NCI-H2196 treated with DMSO at 0.1 percent for 48 hours (cell line): ENCODE results near the gene DOCK10.
"Not testable (repeated sequence)": the region's sequence is repeated elsewhere in the genome, so short reads cannot be mapped to it uniquely, and the experiment has no call there.

ENCODE experiments used
- DNase-seq: peaks from one replicate; lab custom pipeline; 2025; ENCODE audit not compliant: unreplicated experiment; lab: John Stamatoyannopoulos, UW

The DOCK10 gene

DNA sequence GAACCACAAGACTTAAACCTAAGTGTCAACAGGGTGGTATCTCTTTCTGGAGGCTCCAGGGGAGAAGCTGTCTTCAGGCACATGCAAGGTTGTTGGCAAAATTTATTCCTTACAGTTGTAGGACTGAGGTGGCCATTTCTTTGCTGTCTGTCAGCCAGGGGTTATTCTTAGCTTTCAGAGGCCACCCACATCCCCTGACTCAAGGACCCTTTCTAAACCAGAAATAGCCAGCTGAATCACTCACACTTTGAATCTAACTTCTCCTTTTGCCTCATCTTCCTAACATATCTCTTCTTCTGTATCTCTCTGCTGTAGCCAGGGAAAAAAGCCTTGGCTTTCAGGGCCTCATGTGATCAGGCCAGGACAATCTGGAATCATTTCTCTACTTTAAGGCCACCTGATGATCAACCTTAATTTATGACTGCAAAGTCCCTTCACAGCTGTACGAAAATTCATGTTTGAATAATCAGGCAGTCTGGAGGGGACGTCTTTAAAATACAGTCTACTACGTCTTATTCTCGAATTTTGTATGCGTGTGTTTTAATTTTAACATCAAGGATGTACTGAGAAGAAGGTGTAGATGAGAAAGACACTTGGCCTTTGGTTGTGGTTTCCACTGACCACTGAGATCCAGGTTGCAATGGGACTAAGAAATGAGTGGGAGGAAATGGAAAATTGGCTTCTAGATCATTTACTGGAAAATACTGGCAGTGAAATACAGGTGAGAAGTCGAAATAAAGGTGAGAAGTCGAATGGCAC, 90.4 kb downstream of the DOCK10 start:
- no peak for DNase-seq

DNA sequence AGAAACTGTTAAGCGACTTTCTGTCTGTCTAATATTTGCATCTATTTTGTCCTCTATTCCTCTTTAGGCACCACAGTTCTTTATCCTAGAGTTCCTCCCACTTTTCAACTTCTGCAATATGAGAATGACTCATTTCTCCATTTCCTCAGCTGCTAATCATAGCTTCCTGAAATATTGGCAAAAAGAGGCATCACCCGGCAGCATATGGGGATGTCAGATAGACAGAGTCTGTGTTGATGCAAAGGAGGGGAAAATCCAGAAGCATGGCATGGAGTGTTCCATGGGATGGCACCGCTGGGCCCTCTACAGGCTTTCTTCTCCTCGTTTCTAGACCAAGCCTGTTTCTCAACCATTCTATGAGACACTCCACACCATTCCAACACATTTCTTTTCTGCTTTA, 93.4 kb downstream of the DOCK10 start:
- no peak for DNase-seq

DNA sequence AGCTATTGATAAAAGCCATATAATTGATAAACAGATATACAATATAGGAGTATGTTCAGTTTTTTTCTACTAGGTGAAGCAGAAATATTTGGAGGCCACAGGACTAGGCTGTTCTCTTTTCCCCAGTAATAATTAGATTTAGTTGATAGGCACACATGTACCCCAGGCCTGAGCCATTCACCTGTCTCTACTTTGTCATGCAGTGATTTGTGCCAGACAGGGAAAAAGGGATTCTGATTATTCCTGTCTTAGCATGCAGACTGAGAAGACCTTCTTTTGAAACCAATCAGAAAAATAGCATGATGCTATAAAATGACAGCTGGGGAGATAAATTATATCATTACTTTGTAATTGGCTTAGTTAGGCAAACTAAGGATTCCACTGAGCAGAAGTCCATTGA, 94.3 kb downstream of the DOCK10 start:
- no peak for DNase-seq

DNA sequence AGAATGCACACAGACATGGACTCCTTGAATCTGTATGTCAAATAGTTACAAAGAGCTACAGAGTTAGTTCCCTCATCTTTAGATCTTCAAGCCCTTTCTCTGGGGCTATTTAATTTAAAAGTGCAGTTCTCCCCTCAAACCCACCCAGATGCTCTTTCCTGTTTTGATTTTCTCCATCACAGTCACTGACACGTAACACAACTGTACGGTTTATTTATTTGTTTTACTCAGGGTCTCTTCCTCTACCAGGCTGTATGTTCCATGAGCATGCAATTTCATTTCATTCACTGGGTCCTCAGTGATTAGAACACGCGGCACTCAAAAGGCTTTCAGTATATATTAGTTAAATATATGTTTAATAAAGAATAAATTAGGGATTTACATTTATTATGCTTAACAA, 94.7 kb downstream of the DOCK10 start:
- no peak for DNase-seq

GRCh38 chr2:224946895-224947294, 95.4 kb downstream of the DOCK10 start:
- no peak for DNase-seq

GRCh38 chr2:224944707-224945547, 97.3 kb downstream of the DOCK10 start:
- no peak for DNase-seq

DNA sequence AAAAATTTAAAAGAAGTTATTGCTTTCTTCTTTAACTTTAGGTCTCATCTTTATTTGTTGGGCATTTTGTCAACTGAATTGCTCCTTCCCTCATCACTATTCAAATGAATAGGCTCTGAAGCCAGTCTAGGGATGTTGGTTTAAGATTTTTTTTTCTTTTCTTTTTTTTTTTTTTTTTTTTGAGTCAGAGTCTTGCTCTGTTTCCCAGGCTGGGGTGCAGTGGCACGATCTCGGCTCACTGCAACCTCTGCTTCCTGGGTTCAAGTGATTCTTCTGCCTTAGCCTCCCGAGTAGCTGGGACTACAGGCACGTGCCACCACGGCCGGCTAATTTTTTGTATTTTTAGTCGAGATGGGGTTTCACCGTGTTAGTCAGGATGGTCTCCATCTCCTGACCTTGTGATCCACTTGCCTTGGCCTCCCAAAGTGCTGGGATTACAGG, 98.6 kb downstream of the DOCK10 start:
- not testable (repeated sequence) for DNase-seq

DNA sequence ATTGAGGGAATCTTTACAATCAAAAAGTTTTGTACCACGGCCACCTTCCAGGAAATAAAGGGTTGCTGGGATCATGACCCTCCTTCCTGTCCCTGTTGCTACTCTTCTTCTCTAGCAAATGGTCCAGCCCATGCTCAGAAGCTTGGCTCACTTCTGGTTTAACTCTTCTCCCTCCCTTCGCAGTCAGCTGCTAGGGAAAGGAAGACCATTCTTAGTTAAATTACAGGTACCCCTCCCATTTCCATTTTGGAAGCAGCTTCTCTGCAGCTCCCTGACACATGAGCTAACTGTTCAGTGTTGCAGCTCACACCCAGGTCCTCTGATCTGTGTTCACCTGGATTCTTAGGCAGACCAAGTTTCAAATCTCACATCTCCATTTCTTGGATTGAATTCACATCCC, 100.3 kb downstream of the DOCK10 start:
- DNase-seq: no peak

DNA sequence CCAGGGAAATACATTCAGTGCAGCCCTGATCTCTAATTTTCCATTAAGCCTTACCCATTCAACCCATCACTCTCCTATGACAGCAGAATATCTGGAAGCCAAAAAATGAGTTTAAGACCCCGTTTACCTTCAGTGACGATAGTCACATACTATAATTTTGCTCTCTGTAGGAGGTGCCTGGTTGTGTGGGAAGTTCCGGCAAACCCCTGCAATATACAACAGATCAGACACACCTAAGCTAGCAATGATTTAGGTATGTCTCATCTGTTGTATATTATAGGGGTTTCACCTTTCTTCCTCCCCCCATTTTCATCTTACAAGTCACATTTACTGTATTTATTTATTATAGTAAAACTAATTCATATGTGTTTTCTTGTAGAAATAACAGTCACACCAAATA, 101.7 kb downstream of the DOCK10 start:
- DNase-seq: no peak

- no peak for DNase-seq
Measured at GRCh38 chr2:224938651-224939182, 103.6 kb downstream of the DOCK10 start.

- no peak for DNase-seq
Measured at GRCh38 chr2:224937887-224938286, 104.4 kb downstream of the DOCK10 start.

- DNase-seq: no peak
Measured at GRCh38 chr2:224934526-224935188, 107.6 kb downstream of the DOCK10 start.

GRCh38 chr2:224933431-224933830, 108.8 kb downstream of the DOCK10 start:
- DNase-seq: no peak

DNA sequence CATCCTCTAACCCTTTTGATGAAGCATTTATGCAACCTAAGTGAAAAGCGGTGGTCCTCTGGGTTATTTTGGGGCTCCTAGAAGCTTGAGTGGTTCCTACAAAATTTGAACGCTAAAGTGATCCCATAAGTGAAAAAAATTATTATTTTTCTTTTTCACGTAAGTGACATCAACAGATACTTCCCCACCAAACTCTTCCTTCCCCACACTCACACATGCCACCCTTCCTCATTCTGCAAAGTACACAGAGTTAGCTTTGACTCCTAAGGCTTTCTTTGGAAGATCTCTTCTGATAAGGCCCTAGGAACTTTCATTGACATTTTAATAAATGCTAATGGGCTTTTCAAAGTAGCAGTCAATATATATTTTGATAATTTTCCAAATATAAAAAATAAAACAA, 109.7 kb downstream of the DOCK10 start:
- DNase-seq: no peak

DNA sequence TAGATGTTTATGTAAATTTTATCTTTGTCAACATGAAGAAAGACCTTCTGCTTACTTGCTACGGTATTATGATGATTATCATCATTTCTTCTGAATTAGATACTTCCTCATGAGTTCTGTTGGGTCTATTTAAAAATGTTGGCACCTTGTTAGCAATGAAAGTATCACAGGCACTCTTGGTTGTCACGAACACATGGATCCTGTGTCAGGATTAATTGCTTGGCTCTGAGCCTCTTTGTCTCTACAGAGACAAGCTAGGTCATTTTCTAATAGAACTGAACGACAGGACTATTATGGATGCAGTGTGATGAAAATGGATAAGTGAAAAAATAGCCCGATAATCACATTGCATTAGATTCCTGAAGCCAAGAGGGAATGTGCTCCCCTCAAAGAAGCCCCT, 110.3 kb downstream of the DOCK10 start:
- no peak for DNase-seq

GRCh38 chr2:224930990-224931389, 111.3 kb downstream of the DOCK10 start:
- DNase-seq: no peak

DNA sequence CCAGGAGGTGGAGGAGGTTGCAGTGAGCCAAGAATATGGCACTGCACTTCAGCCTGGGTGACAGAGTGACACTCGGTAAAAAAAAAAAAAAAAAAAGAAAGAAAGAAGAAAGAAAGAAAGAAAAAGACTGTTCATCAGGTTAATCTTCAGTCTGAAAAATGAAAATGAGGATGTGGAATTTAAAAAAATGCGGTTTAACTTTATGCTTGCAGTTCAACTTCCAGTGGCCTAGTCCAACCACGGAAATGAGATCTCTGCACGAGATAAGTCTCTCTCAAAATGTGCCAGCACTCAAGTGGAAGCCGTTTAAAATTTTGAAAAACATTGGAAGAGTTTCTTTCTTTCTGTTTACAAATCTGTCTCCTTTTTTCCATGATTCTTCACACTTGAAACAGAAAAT, 112.1 kb downstream of the DOCK10 start:
- no peak for DNase-seq

DNA sequence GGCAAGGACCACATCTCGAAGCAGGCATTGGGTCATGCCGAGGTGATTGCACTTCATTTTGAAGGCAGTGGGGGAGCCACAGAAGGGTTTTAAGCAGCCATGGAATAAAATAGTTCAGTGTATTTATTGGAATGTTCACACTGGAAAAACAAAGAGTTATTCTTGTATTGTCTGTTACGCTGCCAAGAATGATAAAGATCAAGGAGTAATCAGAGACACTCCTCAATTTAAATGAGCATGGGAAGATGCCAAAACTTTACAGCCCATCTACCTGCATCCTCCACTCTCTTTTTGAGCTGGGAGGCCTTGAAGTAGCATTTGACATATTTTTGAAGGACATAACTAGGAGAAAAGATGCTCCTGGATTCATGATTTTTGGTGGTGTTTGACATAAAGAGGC, 112.8 kb downstream of the DOCK10 start:
- DNase-seq: no peak

DNA sequence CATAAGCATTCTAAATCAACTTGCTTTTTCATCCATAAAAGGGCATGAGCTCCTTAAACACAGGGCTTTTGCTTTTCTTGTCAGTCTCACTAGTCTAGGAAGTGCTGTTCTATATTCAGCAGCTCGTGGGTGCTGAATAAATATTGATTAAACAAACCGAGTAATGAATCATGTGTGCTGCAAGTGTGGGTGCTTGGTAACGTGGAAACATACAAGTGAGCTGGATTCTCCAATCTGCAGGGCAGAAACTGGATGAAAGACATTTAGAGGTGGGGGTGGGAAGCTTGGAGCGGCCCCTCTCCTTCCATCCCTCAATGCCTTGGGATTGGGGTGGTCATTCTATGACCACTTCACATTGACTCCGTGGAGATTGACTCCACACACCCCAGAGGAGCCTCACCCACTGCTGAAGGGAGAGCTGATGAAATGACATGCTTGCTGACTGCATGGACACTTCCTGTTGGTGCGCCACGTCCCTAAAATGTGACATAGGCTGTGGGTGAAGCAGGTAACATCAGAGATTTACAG, 114.6 kb downstream of the DOCK10 start:
- no peak for DNase-seq

- no peak for DNase-seq
Measured at GRCh38 chr2:224927011-224927410, 115.3 kb downstream of the DOCK10 start.

GRCh38 chr2:224925810-224926100, 116.5 kb downstream of the DOCK10 start:
- no peak for DNase-seq
